Measurements from ENCODE around the gene FAM120C.

DNA sequence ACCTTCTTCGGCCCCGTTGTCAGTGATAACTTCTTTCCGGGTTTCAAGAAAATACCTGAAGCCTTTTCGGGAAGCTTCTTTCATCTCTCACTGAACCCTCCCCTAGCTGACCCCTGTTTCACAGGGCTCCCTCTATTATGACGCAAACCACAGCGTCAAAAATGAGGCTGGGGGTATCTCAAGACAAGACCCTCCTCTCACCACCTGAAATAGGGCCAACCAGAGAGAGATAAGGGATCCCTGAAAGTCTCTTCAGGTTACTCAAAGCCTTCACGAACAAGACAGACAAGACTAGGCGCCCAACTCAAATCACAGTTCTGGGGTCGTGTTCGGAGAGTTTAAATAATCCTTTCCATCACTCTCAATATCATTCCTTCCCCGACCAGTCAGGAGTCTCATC, 140.0 kb downstream of the FAM120C start:
- TF ChIP-seq EZH2phosphoT487 (IDR thresholded peaks at IDR 0.05; ENCODE audit: unreplicated experiment): no peak
- TF ChIP-seq, protein P1, sequence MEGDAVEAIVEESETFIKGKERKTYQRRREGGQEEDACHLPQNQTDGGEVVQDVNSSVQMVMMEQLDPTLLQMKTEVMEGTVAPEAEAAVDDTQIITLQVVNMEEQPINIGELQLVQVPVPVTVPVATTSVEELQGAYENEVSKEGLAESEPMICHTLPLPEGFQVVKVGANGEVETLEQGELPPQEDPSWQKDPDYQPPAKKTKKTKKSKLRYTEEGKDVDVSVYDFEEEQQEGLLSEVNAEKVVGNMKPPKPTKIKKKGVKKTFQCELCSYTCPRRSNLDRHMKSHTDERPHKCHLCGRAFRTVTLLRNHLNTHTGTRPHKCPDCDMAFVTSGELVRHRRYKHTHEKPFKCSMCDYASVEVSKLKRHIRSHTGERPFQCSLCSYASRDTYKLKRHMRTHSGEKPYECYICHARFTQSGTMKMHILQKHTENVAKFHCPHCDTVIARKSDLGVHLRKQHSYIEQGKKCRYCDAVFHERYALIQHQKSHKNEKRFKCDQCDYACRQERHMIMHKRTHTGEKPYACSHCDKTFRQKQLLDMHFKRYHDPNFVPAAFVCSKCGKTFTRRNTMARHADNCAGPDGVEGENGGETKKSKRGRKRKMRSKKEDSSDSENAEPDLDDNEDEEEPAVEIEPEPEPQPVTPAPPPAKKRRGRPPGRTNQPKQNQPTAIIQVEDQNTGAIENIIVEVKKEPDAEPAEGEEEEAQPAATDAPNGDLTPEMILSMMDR (conservative IDR thresholded peaks at IDR 0.05; ENCODE audit: low read depth in 2 of 2): no peak
